Motor neuron (in vitro differentiated cells): ENCODE data around the gene DGKI. TPM values are rescaled to one million over a fixed set of nuclear protein-coding genes. Genes with fewer than 3 reads are reported as not detected.

Experiments used
- ATAC-seq, 8 experiments: fragments of 200-7000 bp; cut with Tn5 transposase; replicated peaks in 6 of 8; 2 replicates each; pipeline ENCODE4 v1.8.0; 2021; ENCODE audit warnings: mild to moderate bottlenecking in 8 of 8, moderate library complexity in 8 of 8
- H3K27ac ChIP-seq, 2 donors: fragments of 250-450 bp; sonication (Bioruptor Pico); 2 replicates each; pipeline ENCODE4 v1.9.0; 2021; ENCODE audit warnings: antibody characterized with exemption in 2 of 2, mild to moderate bottlenecking in 2 of 2, moderate library complexity in 1 of 2
- H3K4me1 ChIP-seq, 2 donors: fragments of 250-450 bp; sonication (Bioruptor Pico); replicated peaks in 1 of 2; 2 replicates each; pipeline ENCODE4 v1.6.1; 2021; ENCODE audit warnings: antibody characterized with exemption in 2 of 2, mild to moderate bottlenecking in 2 of 2, moderate library complexity in 1 of 2
- H3K4me3 ChIP-seq, 5 donors: fragments of 250-450 bp; sonication (Bioruptor Pico); 2 replicates each; pipeline ENCODE4 v1.9.0; 2021; ENCODE audit warnings: antibody characterized with exemption in 5 of 5, mild to moderate bottlenecking in 5 of 5, moderate library complexity in 4 of 5
- WGBS, 10 experiments: fragments of 450-650 bp; shearing (Covaris generic); methylation state at CpG; one replicate each; pipeline ENCODE4 v1.0.0; 2022; 5-methylcytosine and 5-hydroxymethylcytosine counted together
- in situ Hi-C, 9 experiments: fragments of 400-800 bp; cut with MboI; loops; one replicate each; pipeline ENCODE4 v1.15.0; 2021; ENCODE audit warnings: low sequenced_read_pairs in 9 of 9, low pct_unique_long_range_greater_than_20kb in 2 of 9; ENCODE audit not compliant: unreplicated experiment in 9 of 9
- total RNA-seq, 8 experiments: library from RNA; unstranded; fragments of 300-600 nt; gene quantifications; 2 replicates each; pipeline versions ENCODE4 v1.2.3 to v1.2.4, GENCODE V29; 2022

Gene DGKI
- total RNA-seq, 8 experiments from 2014 or later: 0.27 to 30.3 (median 10.4) TPM

- peaks cover 4 to 14% of the 10 kb centered on the region in 2 donors for H3K4me1 ChIP-seq
- in situ Hi-C loops: loop anchor here in 6 of 9 experiments (25.0 kb wide), 3 partner anchors 151 to 351 kb away; partner anchors contain the start of gene CREB3L2 (in 4 of the 6)
- WGBS, 10 experiments: 83 to 100% (median 90%) methylated on average over 1 to 4 of the region's 4 CpGs; no CpG with 5 or more reads in 5 of the 10 experiments
- H3K27ac ChIP-seq: no peak overlapping the region
- H3K4me3 ChIP-seq: no peak overlapping the region
- no peak for ATAC-seq
Observed at GRCh38 chr7:137661634-137662033, 185.1 kb downstream of the DGKI start.

GRCh38 chr7:137658190-137658900 is 188.4 kb downstream of the DGKI start:
- no peak overlapping the region for H3K4me3 ChIP-seq
- in situ Hi-C loops: loop anchor here in 7 of 9 experiments (10.0 to 25.0 kb wide), 5 partner anchors 154 to 354 kb away; partner anchors contain the start of gene CREB3L2 (in 4 of the 7)
- no peak for ATAC-seq

GRCh38 chr7:137657476-137658189 is 189.1 kb downstream of the DGKI start:
- no peak for ATAC-seq
- H3K4me1 ChIP-seq: peaks cover 4 to 14% of the 10 kb centered on the region in 2 donors
- 44 to 100% (median 88%) methylated on average over 1 to 4 of the region's 4 CpGs; no CpG with 5 or more reads in 2 of the 10 experiments for WGBS, 10 experiments
- H3K4me3 ChIP-seq: no peak overlapping the region
- H3K27ac ChIP-seq: no peak overlapping the region
- in situ Hi-C loops: loop anchor here in 7 of 9 experiments (10.0 to 25.0 kb wide), 5 partner anchors 155 to 355 kb away; partner anchors contain the start of gene CREB3L2 (in 4 of the 7)

More at GRCh38 chr7:137658190-137658900, 188.4 kb downstream of the DGKI start:
- Histone ChIP-seq H3K27ac (no peak overlapping the region), H3K4me1 (peaks cover 4 to 14% of the 10 kb centered on the region in 2 donors)
- WGBS, 10 experiments: 28 to 90% (median 62%) methylated on average over 3 to 9 of the region's 9 CpGs

GRCh38 chr7:137656850-137657232 is 189.9 kb downstream of the DGKI start:
- 24 to 100% (median 82%) methylated on average over 1 to 3 of the region's 3 CpGs; no CpG with 5 or more reads in 1 of the 10 experiments for WGBS, 10 experiments
- Histone ChIP-seq H3K4me1 (peaks cover 4 to 14% of the 10 kb centered on the region in 2 donors), H3K4me3 (no peak overlapping the region), H3K27ac (no peak overlapping the region)
- in situ Hi-C loops: loop anchor here in 7 of 9 experiments (10.0 to 25.0 kb wide), 5 partner anchors 155 to 355 kb away; partner anchors contain the start of gene CREB3L2 (in 4 of the 7)
- ATAC-seq: no peak

GRCh38 chr7:137656227-137656849 is 190.4 kb downstream of the DGKI start:
- ATAC-seq: peak in 7 of 8 experiments; percentile 53 to 77 (median 69)
- 0 to 30% (median 4%) methylated on average over 2 to 8 of the region's 8 CpGs; no CpG with 5 or more reads in 1 of the 10 experiments for WGBS, 10 experiments
- H3K4me1 ChIP-seq: peaks cover 4 to 14% of the 10 kb centered on the region in 2 donors
- H3K27ac ChIP-seq: no peak overlapping the region
- no peak overlapping the region for H3K4me3 ChIP-seq
- in situ Hi-C loops: loop anchor here in 7 of 9 experiments (10.0 to 25.0 kb wide), 5 partner anchors 156 to 356 kb away; partner anchors contain the start of gene CREB3L2 (in 4 of the 7)

GRCh38 chr7:137655804-137656203 is 191.0 kb downstream of the DGKI start:
- H3K27ac ChIP-seq: no peak overlapping the region
- H3K4me3 ChIP-seq: no peak overlapping the region
- peaks cover 4 to 14% of the 10 kb centered on the region in 2 donors for H3K4me1 ChIP-seq
- 33 to 96% (median 94%) methylated on average over 3 to 4 of the region's 6 CpGs; no CpG with 5 or more reads in 7 of the 10 experiments for WGBS, 10 experiments
- in situ Hi-C loops: loop anchor here in 7 of 9 experiments (10.0 to 25.0 kb wide), 5 partner anchors 156 to 356 kb away; partner anchors contain the start of gene CREB3L2 (in 4 of the 7)
- ATAC-seq: no peak

- no peak for ATAC-seq
- in situ Hi-C loops: loop anchor here in 7 of 9 experiments (10.0 to 25.0 kb wide), 5 partner anchors 160 to 360 kb away; partner anchors contain the start of gene CREB3L2 (in 4 of the 7)
Observed at GRCh38 chr7:137652721-137653120, 194.1 kb downstream of the DGKI start.

GRCh38 chr7:137647905-137648565 is 198.7 kb downstream of the DGKI start:
- in situ Hi-C loops: no loop called here
- ATAC-seq: peak in 5 of 8 experiments; percentile 55 to 93 (median 79)
- Histone ChIP-seq H3K4me3 (no peak overlapping the region), H3K27ac (no peak overlapping the region), H3K4me1 (peaks cover 0 to 51% of the 10 kb centered on the region in 2 donors)
- 49 to 100% (median 77%) methylated on average over 1 to 3 of the region's 3 CpGs for WGBS, 10 experiments

More at GRCh38 chr7:137652721-137653120, 194.1 kb downstream of the DGKI start:
- no peak overlapping the region for H3K4me3 ChIP-seq
- no peak overlapping the region for H3K27ac ChIP-seq
- 0 to 71% (median 23%) methylated on average over 1 of the region's 1 CpG; no CpG with 5 or more reads in 4 of the 10 experiments for WGBS, 10 experiments
- peaks cover 0 to 21% of the 10 kb centered on the region in 2 donors for H3K4me1 ChIP-seq

GRCh38 chr7:137642472-137642871 is 204.3 kb downstream of the DGKI start:
- no peak overlapping the region for H3K27ac ChIP-seq
- peaks cover 0 to 30% of the 10 kb centered on the region in 2 donors for H3K4me1 ChIP-seq
- H3K4me3 ChIP-seq: no peak overlapping the region
- ATAC-seq: peak in 2 of 8 experiments; percentile 25 to 32
- 0 to 73% (median 23%) methylated on average over 2 of the region's 2 CpGs; no CpG with 5 or more reads in 4 of the 10 experiments for WGBS, 10 experiments
- in situ Hi-C loops: no loop called here

GRCh38 chr7:137642031-137642430 is 204.7 kb downstream of the DGKI start:
- Histone ChIP-seq H3K27ac (no peak overlapping the region), H3K4me3 (no peak overlapping the region), H3K4me1 (peaks cover 0 to 26% of the 10 kb centered on the region in 2 donors)
- peak in 1 of 8 experiments; percentile 16 for ATAC-seq
- in situ Hi-C loops: no loop called here

GRCh38 chr7:137636376-137636775 is 210.4 kb downstream of the DGKI start:
- Histone ChIP-seq H3K27ac (no peak overlapping the region), H3K4me3 (no peak overlapping the region), H3K4me1 (no peaks in the 10 kb centered on the region)
- in situ Hi-C loops: no loop called here
- 0 to 100% (median 86%) methylated on average over 1 to 2 of the region's 2 CpGs; no CpG with 5 or more reads in 3 of the 10 experiments for WGBS, 10 experiments
- ATAC-seq: no peak

- no peak overlapping the region for H3K27ac ChIP-seq
- no peak overlapping the region for H3K4me3 ChIP-seq
- in situ Hi-C loops: no loop called here
- no peaks in the 10 kb centered on the region for H3K4me1 ChIP-seq
- 29 to 100% (median 89%) methylated on average over 1 to 6 of the region's 6 CpGs for WGBS, 10 experiments
- ATAC-seq: no peak
Observed at GRCh38 chr7:137635874-137636273, 210.9 kb downstream of the DGKI start.
